ENCODE data around the gene RAB7B. TPM values are rescaled to one million over a fixed set of nuclear protein-coding genes. Genes with fewer than 3 reads are reported as not detected.

Gene RAB7B
- total RNA-seq, 8 experiments from 2014 or later = 0.11 to 4.6 (median 1.0) TPM

DNA sequence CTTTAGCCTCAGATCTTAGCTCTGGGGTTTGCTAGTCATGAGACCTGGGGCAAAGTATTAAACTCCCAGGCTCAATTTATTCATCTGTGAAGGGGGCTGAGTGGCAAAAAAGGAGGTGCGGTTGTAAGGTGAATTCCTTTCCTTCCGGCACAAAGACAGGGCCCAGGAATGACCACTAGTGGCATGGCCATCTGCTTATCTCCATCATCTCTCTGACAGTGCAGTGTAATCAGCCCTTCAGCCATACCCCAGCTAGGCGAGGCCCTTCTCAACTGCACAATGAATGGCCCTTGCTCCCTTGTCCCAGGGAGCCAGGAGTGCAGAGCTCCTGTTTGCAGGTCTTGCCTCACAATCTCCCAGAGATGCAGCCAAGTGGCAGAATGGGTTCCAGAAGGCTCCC, 54.3 kb downstream of the RAB7B start:
- ATAC-seq (replicated peaks in 6 of 8) = no peak
- 72 to 87% (median 81%) methylated on average over 2 to 3 of the region's 3 CpGs; no CpG with 5 or more reads in 6 of the 10 experiments for WGBS, 10 experiments
- H3K4me1 ChIP-seq (replicated peaks in 1 of 2) = peaks cover 0 to 6% of the 10 kb centered on the region in 2 donors
- H3K4me3 ChIP-seq = no peak overlapping the region
- H3K27ac ChIP-seq = no peak overlapping the region
- in situ Hi-C loops (cut with MboI; ENCODE audit: low pct_unique_long_range_greater_than_20kb in 2 of 9, low sequenced_read_pairs in 9 of 9, unreplicated experiment in 9 of 9) = no loop called here

DNA sequence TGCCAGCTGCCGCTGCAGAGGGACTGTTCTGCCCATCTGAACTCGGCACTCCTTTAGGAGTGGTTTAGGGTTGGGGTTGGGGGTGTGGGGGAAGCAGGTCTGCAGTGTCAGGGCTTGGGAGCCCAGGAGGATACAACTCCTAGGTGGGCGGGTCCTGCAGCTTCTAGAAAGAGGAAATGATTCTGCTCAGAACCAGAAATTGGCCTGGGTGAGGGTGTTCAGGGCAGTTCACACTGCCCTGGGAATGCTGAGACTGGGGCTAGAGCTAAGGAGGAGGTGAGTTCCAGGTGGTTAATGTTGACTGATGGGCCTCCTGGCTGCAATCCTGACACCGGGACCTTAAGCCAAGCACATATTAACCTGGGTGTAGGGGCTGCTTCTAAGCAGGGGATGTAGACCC, 55.2 kb downstream of the RAB7B start:
- H3K27ac ChIP-seq = no peak overlapping the region
- in situ Hi-C loops (cut with MboI; ENCODE audit: low pct_unique_long_range_greater_than_20kb in 2 of 9, low sequenced_read_pairs in 9 of 9, unreplicated experiment in 9 of 9) = no loop called here
- H3K4me3 ChIP-seq = no peak overlapping the region
- H3K4me1 ChIP-seq (replicated peaks in 1 of 2) = no peaks in the 10 kb centered on the region
- no peak for ATAC-seq (replicated peaks in 6 of 8)
- 70 to 100% (median 93%) methylated on average over 1 to 4 of the region's 4 CpGs; no CpG with 5 or more reads in 6 of the 10 experiments for WGBS, 10 experiments

DNA sequence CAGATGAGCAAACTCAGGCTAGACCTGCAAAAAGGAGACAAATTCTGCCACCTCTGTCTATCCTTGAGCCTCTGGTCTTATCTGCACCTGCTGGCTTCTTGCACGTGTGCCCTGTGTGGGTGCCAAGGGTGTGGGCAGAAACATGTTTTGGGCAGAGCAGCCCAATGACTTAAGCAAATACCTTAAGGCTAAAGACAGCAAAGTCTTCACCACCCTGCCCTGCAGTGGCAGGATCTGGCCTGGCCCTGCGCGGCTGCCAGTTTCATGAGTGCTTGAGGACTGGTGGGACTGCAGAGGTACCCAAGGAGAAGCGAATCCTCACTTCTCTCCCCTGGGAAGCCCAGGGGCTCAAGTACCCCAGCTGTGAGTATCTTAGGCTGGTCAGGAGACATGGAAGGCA, 56.2 kb downstream of the RAB7B start:
- peak in 1 of 8 experiments; percentile 44 for ATAC-seq (replicated peaks in 6 of 8)

DNA sequence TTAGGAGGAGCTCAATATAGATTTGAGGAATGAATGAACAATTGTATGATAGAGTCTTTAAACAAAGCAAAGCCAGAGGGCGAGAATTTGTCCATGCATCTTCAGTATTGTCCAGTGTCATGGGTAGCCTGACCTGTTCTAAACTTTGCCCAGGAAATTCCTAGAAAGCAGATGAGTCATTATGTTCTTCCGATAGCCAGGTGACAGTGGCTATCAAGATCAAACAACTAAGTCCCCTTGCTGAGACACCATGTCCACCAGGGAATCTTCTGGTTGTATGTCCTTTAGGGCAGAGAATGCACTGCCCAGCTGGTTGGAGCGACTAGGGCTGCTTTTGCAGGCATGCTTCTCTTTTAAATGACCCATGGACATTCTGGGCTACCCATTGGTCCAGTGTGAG, 58.1 kb downstream of the RAB7B start:
- in situ Hi-C loops (cut with MboI; ENCODE audit: low pct_unique_long_range_greater_than_20kb in 2 of 9, low sequenced_read_pairs in 9 of 9, unreplicated experiment in 9 of 9) = no loop called here
- peaks cover 0 to under 1% of the 10 kb centered on the region in 2 donors for H3K4me1 ChIP-seq (replicated peaks in 1 of 2)
- 27 to 100% (median 75%) methylated on average over 1 to 3 of the region's 3 CpGs; no CpG with 5 or more reads in 4 of the 10 experiments for WGBS, 10 experiments
- H3K4me3 ChIP-seq = no peak overlapping the region
- no peak for ATAC-seq (replicated peaks in 6 of 8)
- no peak overlapping the region for H3K27ac ChIP-seq

More for the DNA sequence above, 56.2 kb downstream of the RAB7B start:
- no peak overlapping the region for H3K27ac ChIP-seq
- H3K4me1 ChIP-seq (replicated peaks in 1 of 2) = no peaks in the 10 kb centered on the region
- no peak overlapping the region for H3K4me3 ChIP-seq
- 63 to 100% (median 88%) methylated on average over 1 to 4 of the region's 4 CpGs; no CpG with 5 or more reads in 5 of the 10 experiments for WGBS, 10 experiments
- in situ Hi-C loops (cut with MboI; ENCODE audit: low pct_unique_long_range_greater_than_20kb in 2 of 9, low sequenced_read_pairs in 9 of 9, unreplicated experiment in 9 of 9) = no loop called here

DNA sequence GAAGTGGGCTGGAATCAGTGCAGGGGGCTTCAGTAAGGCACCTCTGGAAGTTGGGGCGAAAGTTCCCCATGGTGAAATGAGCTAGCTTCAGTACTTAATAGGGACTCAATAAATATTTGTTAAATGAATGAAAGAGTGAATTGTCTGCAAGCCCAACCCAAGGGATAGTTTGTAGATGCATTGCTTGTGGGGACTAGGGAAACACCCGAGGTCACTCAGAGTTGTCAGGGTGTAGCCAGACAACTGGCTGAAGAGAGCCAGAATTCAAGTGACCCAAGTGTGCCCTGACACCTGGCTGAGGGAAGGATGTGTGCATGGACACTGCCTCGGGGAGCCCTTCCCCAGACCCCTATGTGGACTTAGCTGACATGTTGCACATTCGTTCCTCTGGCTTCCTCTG, 58.7 kb downstream of the RAB7B start:
- no peak overlapping the region for H3K4me3 ChIP-seq
- H3K4me1 ChIP-seq (replicated peaks in 1 of 2) = peaks cover 5 to 6% of the 10 kb centered on the region in 2 donors
- WGBS, 10 experiments = 0 to 89% (median 59%) methylated on average over 1 to 4 of the region's 4 CpGs; no CpG with 5 or more reads in 2 of the 10 experiments
- in situ Hi-C loops (cut with MboI; ENCODE audit: low pct_unique_long_range_greater_than_20kb in 2 of 9, low sequenced_read_pairs in 9 of 9, unreplicated experiment in 9 of 9) = no loop called here
- no peak overlapping the region for H3K27ac ChIP-seq
- peak in 4 of 8 experiments; percentile 39 to 92 (median 68) for ATAC-seq (replicated peaks in 6 of 8)

DNA sequence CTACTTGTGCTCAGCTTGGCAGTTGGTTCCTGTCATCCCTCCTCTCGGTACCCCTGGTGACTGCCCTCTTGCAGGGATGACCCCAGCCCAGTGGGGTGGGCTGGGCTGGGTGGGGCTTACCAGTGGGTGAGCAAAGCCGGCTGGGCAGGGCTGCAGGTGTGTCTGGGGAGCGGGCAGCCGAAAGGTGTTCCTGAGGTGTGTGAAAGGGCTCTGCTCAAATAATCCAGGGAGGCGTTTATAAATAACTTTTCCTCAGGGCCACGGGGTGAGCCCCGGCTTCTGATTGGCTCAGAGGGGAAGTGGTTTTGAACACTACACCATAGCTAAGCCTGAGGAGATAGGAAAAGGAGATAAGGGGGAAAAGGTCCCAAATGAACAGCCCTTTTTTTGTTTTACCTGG, 60.0 kb downstream of the RAB7B start, which contains the start of gene SLC26A9:
Gene SLC26A9, minus strand, starts transcription at position 212 of the 400 bp plus-strand sequence. CDS start 7,636 bp downstream, outside the sequence.
- in situ Hi-C loops (cut with MboI; ENCODE audit: low pct_unique_long_range_greater_than_20kb in 2 of 9, low sequenced_read_pairs in 9 of 9, unreplicated experiment in 9 of 9) = no loop called here
- Histone ChIP-seq H3K4me3 (no peak within 1 kb of the TSS), H3K4me1 (replicated peaks in 1 of 2) (peaks cover 7% of the 10 kb centered on the region in 2 donors), H3K27ac (no peak within 1 kb of the TSS)
- ATAC-seq (replicated peaks in 6 of 8) = no peak
- WGBS, 10 experiments = 40 to 83% (median 69%) methylated on average over 1 to 5 of the region's 7 CpGs; no CpG with 5 or more reads in 6 of the 10 experiments

DNA sequence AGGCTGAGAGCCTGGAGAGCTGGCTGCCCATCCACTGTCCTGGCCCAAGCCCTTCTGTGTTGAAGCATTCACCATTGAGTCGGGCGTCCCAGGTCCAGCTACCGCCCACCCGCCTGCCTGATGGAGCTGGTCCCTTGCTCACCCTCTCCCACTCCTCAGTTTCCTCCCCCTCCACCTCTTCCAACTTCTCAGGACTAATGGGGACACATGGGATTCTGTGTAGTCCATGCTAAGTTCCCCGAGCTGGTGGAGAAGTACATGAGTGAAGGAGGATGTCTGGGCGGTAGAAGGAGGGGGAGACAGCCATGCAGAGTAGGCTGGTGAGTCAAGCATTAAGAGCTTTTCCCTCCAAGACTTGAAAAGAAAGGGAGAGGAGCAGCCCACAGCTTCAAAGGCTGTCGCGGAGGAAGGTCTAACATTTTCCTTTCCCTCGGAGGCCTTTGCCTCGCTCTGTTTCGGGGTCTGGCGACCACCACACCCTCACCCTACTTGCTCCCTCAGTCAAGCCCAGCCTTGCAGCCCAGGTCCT, 60.5 kb downstream of the RAB7B start:
- 60 to 97% (median 88%) methylated on average over 1 to 4 of the region's 12 CpGs; no CpG with 5 or more reads in 5 of the 10 experiments for WGBS, 10 experiments
- in situ Hi-C loops (cut with MboI; ENCODE audit: low pct_unique_long_range_greater_than_20kb in 2 of 9, low sequenced_read_pairs in 9 of 9, unreplicated experiment in 9 of 9) = no loop called here
- peaks cover 7% of the 10 kb centered on the region in 2 donors for H3K4me1 ChIP-seq (replicated peaks in 1 of 2)
- no peak overlapping the region for H3K27ac ChIP-seq
- no peak overlapping the region for H3K4me3 ChIP-seq
- ATAC-seq (replicated peaks in 6 of 8) = no peak

GRCh38 chr1:205940710-205941109, 62.5 kb downstream of the RAB7B start:
- in situ Hi-C loops (cut with MboI; ENCODE audit: low pct_unique_long_range_greater_than_20kb in 2 of 9, low sequenced_read_pairs in 9 of 9, unreplicated experiment in 9 of 9) = no loop called here
- no peak for ATAC-seq (replicated peaks in 6 of 8)
- Histone ChIP-seq H3K4me1 (replicated peaks in 1 of 2) (peaks cover 7% of the 10 kb centered on the region in 2 donors), H3K27ac (no peak overlapping the region), H3K4me3 (no peak overlapping the region)
- 72 to 95% (median 92%) methylated on average over 3 to 5 of the region's 5 CpGs; no CpG with 5 or more reads in 7 of the 10 experiments for WGBS, 10 experiments

DNA sequence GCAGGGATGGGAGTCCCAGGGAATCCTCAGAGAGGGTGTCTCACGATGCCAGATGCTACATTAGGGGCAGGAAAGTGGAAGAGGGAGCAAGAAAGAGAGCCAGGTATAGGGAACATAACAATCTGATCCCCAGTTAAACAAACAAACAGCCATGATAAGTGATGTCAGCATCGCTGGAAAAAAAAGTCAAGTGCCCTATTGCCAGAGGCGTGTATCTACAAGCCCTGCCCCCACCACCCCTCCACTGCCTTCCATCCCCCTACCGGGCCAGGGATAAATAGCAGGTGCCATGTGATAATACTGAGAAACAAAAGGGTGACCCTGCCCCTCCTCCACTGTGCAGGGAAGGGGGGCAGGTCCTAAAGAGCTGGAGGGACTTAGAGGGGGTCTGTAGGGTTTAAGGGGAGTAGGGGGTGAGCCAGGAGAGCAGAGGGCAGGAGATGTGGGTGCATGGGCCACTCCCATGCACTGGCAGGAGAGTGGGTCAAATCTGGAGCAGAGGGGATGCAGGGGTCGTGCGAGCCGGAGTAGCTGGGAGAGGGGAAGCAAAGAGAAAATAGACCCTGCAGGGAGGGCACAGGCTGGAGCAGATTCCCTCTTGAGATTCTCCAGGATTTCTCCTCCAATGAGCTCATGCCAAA, 63.4 kb downstream of the RAB7B start:
- H3K4me1 ChIP-seq (replicated peaks in 1 of 2) = peaks cover 7% of the 10 kb centered on the region in 2 donors
- no peak overlapping the region for H3K4me3 ChIP-seq
- 23 to 83% (median 50%) methylated on average over 1 to 3 of the region's 7 CpGs; no CpG with 5 or more reads in 7 of the 10 experiments for WGBS, 10 experiments
- in situ Hi-C loops (cut with MboI; ENCODE audit: low pct_unique_long_range_greater_than_20kb in 2 of 9, low sequenced_read_pairs in 9 of 9, unreplicated experiment in 9 of 9) = no loop called here
- ATAC-seq (replicated peaks in 6 of 8) = peak in 6 of 8 experiments; percentile 65 to 91 (median 88)
- no peak overlapping the region for H3K27ac ChIP-seq

DNA sequence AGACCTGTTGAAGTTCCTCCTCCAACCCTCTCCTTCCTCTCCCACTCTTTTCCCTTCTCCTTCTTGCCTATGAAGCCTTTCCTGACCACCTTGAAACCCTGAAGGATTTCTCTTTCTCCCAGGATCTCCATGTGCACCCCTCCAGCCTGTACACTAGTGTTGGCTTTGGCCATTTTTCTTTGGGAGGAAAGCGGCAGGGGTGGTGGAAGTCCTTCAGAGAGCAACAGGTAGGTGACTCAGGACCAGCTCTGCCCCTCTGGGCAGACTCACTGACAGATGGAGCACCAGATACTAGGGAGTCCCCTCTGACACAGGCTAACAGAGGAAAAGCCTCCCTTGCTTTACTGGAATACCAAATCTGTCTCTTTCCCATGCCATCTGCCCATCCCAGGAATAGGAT, 64.5 kb downstream of the RAB7B start:
- in situ Hi-C loops (cut with MboI; ENCODE audit: low pct_unique_long_range_greater_than_20kb in 2 of 9, low sequenced_read_pairs in 9 of 9, unreplicated experiment in 9 of 9) = no loop called here
- ATAC-seq (replicated peaks in 6 of 8) = no peak
- WGBS, 10 experiments = 83 to 100% methylated on average over 1 of the region's 1 CpG; no CpG with 5 or more reads in 8 of the 10 experiments
- Histone ChIP-seq H3K4me1 (replicated peaks in 1 of 2) (peaks cover 12 to 13% of the 10 kb centered on the region in 2 donors), H3K4me3 (no peak overlapping the region), H3K27ac (no peak overlapping the region)

- in situ Hi-C loops (cut with MboI; ENCODE audit: low pct_unique_long_range_greater_than_20kb in 2 of 9, low sequenced_read_pairs in 9 of 9, unreplicated experiment in 9 of 9) = no loop called here
- WGBS, 10 experiments = 60 to 100% (median 80%) methylated on average over 1 to 7 of the region's 7 CpGs; no CpG with 5 or more reads in 2 of the 10 experiments
- Histone ChIP-seq H3K4me1 (replicated peaks in 1 of 2) (peaks cover 18 to 20% of the 10 kb centered on the region in 2 donors), H3K27ac (no peak overlapping the region), H3K4me3 (no peak overlapping the region)
- peak in 2 of 8 experiments; percentile 32 to 40 for ATAC-seq (replicated peaks in 6 of 8)
These were observed 66.2 kb downstream of the RAB7B start for GRCh38 chr1:205936846-205937586.

- in situ Hi-C loops (cut with MboI; ENCODE audit: low pct_unique_long_range_greater_than_20kb in 2 of 9, low sequenced_read_pairs in 9 of 9, unreplicated experiment in 9 of 9) = no loop called here
- Histone ChIP-seq H3K4me3 (no peak overlapping the region), H3K27ac (no peak overlapping the region), H3K4me1 (replicated peaks in 1 of 2) (peaks cover 18 to 20% of the 10 kb centered on the region in 2 donors)
- 56 to 92% (median 77%) methylated on average over 2 to 6 of the region's 6 CpGs; no CpG with 5 or more reads in 4 of the 10 experiments for WGBS, 10 experiments
- ATAC-seq (replicated peaks in 6 of 8) = no peak
These were observed 66.9 kb downstream of the RAB7B start for GRCh38 chr1:205936311-205936710.

- H3K27ac ChIP-seq = no peak overlapping the region
These were observed 67.3 kb downstream of the RAB7B start for GRCh38 chr1:205935869-205936268.

More at GRCh38 chr1:205935869-205936268, 67.3 kb downstream of the RAB7B start:
- Histone ChIP-seq H3K4me3 (no peak overlapping the region), H3K4me1 (replicated peaks in 1 of 2) (peaks cover 18 to 20% of the 10 kb centered on the region in 2 donors)
- no peak for ATAC-seq (replicated peaks in 6 of 8)
- WGBS, 10 experiments = 81 to 100% (median 90%) methylated on average over 1 to 8 of the region's 8 CpGs; no CpG with 5 or more reads in 7 of the 10 experiments
- in situ Hi-C loops (cut with MboI; ENCODE audit: low pct_unique_long_range_greater_than_20kb in 2 of 9, low sequenced_read_pairs in 9 of 9, unreplicated experiment in 9 of 9) = no loop called here

All from motor neuron (in vitro differentiated cells).